ENCODE data around the gene ASPSCR1.
A peak's percentile ranks its signal among the peaks of the same experiment; 100 is the strongest.

Gene ASPSCR1

GRCh38 chr17:81999587-81999975, 22.2 kb downstream of the ASPSCR1 start:
- H3K36me3 ChIP-seq (ENCODE audit: control insufficient read depth in 5 of 5, insufficient read depth in 5 of 5, low read length in 5 of 5): peaks cover 0 to 25% (median 11%) of the 10 kb centered on the region in 5 donors
- no peak overlapping the region for H3K4me3 ChIP-seq (ENCODE audit: low read depth in 1 of 5, low read length in 5 of 5)
- no peaks in the 10 kb centered on the region for H3K27me3 ChIP-seq (ENCODE audit: control insufficient read depth in 5 of 5, insufficient read depth in 4 of 5, low read length in 5 of 5)
- peaks cover 2 to 19% (median 13%) of the 10 kb centered on the region in 5 donors for H3K4me1 ChIP-seq (ENCODE audit: control insufficient read depth in 5 of 5, insufficient read depth in 5 of 5, low read length in 5 of 5)
- no peak overlapping the region for H3K27ac ChIP-seq (ENCODE audit: low read depth, low read length)
- H3K9ac ChIP-seq (ENCODE audit: low read length in 5 of 5): no peak overlapping the region
- H3K9me3 ChIP-seq (ENCODE audit: control insufficient read depth in 5 of 5, low read length in 5 of 5): no peaks in the 10 kb centered on the region

DNA sequence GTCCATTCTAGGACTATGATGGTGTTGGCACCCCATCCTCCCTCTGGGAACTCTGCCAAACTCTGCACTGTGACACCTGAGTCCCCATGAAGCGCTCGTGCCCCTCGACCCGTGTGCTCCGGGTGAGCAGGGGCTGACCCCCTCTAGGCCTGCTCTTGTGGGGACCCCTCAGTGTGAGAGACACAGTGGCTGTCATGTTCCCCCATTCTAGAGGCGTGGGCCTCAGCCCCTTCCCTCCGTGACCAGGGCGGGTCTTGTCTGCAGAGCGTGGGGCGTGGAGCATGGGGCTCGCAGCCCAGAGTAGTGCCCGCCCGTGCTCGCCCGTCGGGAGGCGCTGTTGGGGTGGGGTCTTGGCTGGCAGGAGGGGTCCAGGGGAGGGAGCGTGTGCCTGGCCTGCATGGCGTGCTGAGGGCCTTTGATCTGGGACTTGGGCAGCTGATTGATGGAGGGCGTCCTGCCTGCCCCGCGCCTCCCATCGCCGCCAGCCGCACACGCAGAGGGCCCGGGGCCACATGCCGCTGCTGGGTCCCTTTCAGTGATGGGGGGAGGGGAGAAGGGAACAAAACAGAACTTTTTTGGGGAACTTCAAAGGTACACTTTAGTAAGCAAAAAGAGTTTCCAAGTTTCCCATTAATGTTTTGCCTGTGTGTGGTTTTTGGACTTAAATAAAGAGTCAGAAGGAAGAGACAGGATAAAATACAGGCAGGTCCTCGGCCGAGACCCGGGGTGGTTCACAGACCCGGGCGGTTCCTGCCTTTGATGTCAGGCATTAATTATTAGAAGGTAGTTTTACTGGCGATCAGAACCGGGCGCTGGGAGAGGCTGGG, 22.8 kb downstream of the ASPSCR1 start:
- H3K4me1 ChIP-seq (ENCODE audit: control insufficient read depth in 5 of 5, insufficient read depth in 5 of 5, low read length in 5 of 5): peaks cover 2 to 19% (median 13%) of the 10 kb centered on the region in 5 donors
- H3K9me3 ChIP-seq (ENCODE audit: control insufficient read depth in 5 of 5, low read length in 5 of 5): no peaks in the 10 kb centered on the region
- no peak overlapping the region for H3K27ac ChIP-seq (ENCODE audit: low read depth, low read length)

DNA sequence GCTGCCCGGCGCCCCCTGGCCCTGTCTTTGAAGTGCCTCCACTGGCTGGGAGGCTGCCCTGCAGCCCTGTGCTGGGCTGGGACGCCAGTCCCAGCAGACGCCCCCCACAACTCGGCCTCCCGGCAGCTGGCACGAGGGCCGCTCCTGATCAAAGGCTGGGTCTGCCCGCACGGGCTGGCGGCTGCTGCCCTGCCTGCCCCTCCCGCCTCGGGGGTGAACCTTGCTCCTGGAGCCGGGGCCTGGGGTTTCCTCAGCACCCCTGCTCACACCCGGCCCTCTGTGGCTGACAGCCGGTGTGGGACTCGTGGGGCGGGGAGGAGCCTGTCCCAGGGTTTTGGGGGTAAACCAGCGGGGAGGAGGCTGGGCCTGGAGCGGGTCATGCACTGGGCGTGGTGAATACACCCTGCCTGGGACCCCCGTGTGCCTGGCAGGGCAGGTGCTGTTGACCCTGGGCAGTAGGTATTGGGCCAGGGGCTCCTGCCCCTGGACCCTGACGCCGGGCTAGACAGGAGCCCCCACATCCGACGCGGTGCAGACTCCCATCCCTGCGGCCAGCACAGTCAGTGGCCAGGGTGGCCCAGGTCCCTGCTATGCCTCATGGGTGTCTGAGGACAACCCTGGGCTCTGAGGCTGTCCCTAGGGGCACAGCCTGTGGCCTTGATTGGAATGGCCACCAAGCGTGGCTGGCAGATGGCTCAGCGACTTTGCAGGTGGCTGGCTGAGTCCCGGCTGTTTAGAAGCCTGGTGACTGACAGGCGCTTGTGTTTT, 23.6 kb downstream of the ASPSCR1 start:
- no peak overlapping the region for H3K27ac ChIP-seq (ENCODE audit: low read depth, low read length)
- peaks cover 4 to 24% (median 14%) of the 10 kb centered on the region in 5 donors for H3K4me1 ChIP-seq (ENCODE audit: control insufficient read depth in 5 of 5, insufficient read depth in 5 of 5, low read length in 5 of 5)
- H3K36me3 ChIP-seq (ENCODE audit: control insufficient read depth in 5 of 5, insufficient read depth in 5 of 5, low read length in 5 of 5): peaks cover 0 to 22% (median 9%) of the 10 kb centered on the region in 5 donors
- H3K9me3 ChIP-seq (ENCODE audit: control insufficient read depth in 5 of 5, low read length in 5 of 5): no peaks in the 10 kb centered on the region
- H3K4me3 ChIP-seq (ENCODE audit: low read depth in 1 of 5, low read length in 5 of 5): no peak overlapping the region
- H3K9ac ChIP-seq (ENCODE audit: low read length in 5 of 5): no peak overlapping the region
- no peaks in the 10 kb centered on the region for H3K27me3 ChIP-seq (ENCODE audit: control insufficient read depth in 5 of 5, insufficient read depth in 4 of 5, low read length in 5 of 5)

More for the DNA sequence above, 22.8 kb downstream of the ASPSCR1 start:
- H3K27me3 ChIP-seq (ENCODE audit: control insufficient read depth in 5 of 5, insufficient read depth in 4 of 5, low read length in 5 of 5): no peaks in the 10 kb centered on the region
- peaks cover 0 to 26% (median 11%) of the 10 kb centered on the region in 5 donors for H3K36me3 ChIP-seq (ENCODE audit: control insufficient read depth in 5 of 5, insufficient read depth in 5 of 5, low read length in 5 of 5)
- no peak overlapping the region for H3K4me3 ChIP-seq (ENCODE audit: low read depth in 1 of 5, low read length in 5 of 5)
- no peak overlapping the region for H3K9ac ChIP-seq (ENCODE audit: low read length in 5 of 5)

- Histone ChIP-seq H3K27ac (ENCODE audit: low read depth, low read length) (no peak overlapping the region), H3K27me3 (ENCODE audit: control insufficient read depth in 5 of 5, insufficient read depth in 4 of 5, low read length in 5 of 5) (no peaks in the 10 kb centered on the region), H3K9me3 (ENCODE audit: control insufficient read depth in 5 of 5, low read length in 5 of 5) (no peaks in the 10 kb centered on the region), H3K9ac (ENCODE audit: low read length in 5 of 5) (no peak overlapping the region), H3K4me1 (ENCODE audit: control insufficient read depth in 5 of 5, insufficient read depth in 5 of 5, low read length in 5 of 5) (peaks cover 8 to 30% (median 19%) of the 10 kb centered on the region in 5 donors), H3K36me3 (ENCODE audit: control insufficient read depth in 5 of 5, insufficient read depth in 5 of 5, low read length in 5 of 5) (peaks cover 0 to 16% (median 5%) of the 10 kb centered on the region in 5 donors), H3K4me3 (ENCODE audit: low read depth in 1 of 5, low read length in 5 of 5) (no peak overlapping the region)
These were observed 24.2 kb downstream of the ASPSCR1 start for GRCh38 chr17:82001571-82002056.

- peaks cover 0 to 6% (median 0%) of the 10 kb centered on the region in 5 donors for H3K36me3 ChIP-seq (ENCODE audit: control insufficient read depth in 5 of 5, insufficient read depth in 5 of 5, low read length in 5 of 5)
- H3K9me3 ChIP-seq (ENCODE audit: control insufficient read depth in 5 of 5, low read length in 5 of 5): no peaks in the 10 kb centered on the region
- no peak overlapping the region for H3K27ac ChIP-seq (ENCODE audit: low read depth, low read length)
- no peaks in the 10 kb centered on the region for H3K27me3 ChIP-seq (ENCODE audit: control insufficient read depth in 5 of 5, insufficient read depth in 4 of 5, low read length in 5 of 5)
- no peak overlapping the region for H3K9ac ChIP-seq (ENCODE audit: low read length in 5 of 5)
- H3K4me1 ChIP-seq (ENCODE audit: control insufficient read depth in 5 of 5, insufficient read depth in 5 of 5, low read length in 5 of 5): peaks cover 8 to 32% (median 19%) of the 10 kb centered on the region in 5 donors
- H3K4me3 ChIP-seq (ENCODE audit: low read depth in 1 of 5, low read length in 5 of 5): no peak overlapping the region
These were observed 26.3 kb downstream of the ASPSCR1 start for GRCh38 chr17:82003411-82004381.

DNA sequence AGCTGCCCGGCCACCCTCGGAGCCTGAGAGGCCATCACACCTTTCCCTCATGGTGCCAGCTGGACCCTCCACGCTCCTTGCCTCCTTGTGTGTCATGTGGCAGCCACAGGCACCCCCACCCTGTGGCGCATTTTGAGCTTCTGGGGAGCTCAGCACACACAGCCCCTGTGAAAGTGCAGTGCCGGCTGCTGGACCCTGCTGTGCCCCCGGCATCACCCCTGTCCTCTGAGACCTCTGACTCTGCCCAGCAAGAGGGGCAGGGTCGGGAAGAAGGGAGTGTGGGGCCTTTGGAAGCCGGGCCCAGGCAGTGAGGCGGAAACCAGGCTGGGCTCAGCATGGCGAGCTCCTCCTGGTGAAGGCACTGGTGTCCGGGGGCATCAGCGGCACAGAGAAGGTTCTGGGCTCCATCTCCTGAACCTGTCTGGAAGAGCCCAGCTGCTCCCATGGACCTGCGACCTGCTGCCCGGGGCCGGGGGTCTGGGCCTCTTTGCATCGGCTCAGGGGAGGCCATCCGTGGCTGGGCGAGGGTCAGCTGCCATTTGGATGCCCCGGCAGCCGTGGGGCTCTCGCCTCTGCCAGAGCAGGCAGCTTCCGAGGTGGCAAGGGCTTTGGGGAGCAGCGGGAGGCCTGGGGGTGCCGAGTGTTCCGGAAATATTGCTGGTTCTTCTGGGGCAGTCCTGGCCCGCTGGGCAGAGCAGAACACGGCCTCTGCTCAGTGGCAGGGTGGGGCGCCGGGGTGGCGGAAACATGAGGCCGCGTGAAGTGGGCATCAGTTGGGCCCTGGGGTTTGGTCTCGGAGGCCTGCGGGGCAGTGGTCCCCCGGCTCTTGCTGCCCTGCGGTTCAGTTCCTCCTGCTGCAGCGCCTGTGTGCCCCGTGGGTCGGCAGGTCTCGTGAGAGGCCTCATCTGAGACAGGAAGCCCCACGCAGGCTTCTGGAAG, 27.4 kb downstream of the ASPSCR1 start:
- H3K36me3 ChIP-seq (ENCODE audit: control insufficient read depth in 5 of 5, insufficient read depth in 5 of 5, low read length in 5 of 5): peaks cover 0 to 9% (median 0%) of the 10 kb centered on the region in 5 donors
- H3K9ac ChIP-seq (ENCODE audit: low read length in 5 of 5): peak overlapping the region in 1 of 5 donors; percentile 11
- peaks cover 8 to 32% (median 19%) of the 10 kb centered on the region in 5 donors for H3K4me1 ChIP-seq (ENCODE audit: control insufficient read depth in 5 of 5, insufficient read depth in 5 of 5, low read length in 5 of 5)
- no peaks in the 10 kb centered on the region for H3K9me3 ChIP-seq (ENCODE audit: control insufficient read depth in 5 of 5, low read length in 5 of 5)
- no peaks in the 10 kb centered on the region for H3K27me3 ChIP-seq (ENCODE audit: control insufficient read depth in 5 of 5, insufficient read depth in 4 of 5, low read length in 5 of 5)
- H3K4me3 ChIP-seq (ENCODE audit: low read depth in 1 of 5, low read length in 5 of 5): no peak overlapping the region
- no peak overlapping the region for H3K27ac ChIP-seq (ENCODE audit: low read depth, low read length)

- Histone ChIP-seq H3K36me3 (ENCODE audit: control insufficient read depth in 5 of 5, insufficient read depth in 5 of 5, low read length in 5 of 5) (peaks cover 0 to 13% (median 0%) of the 10 kb centered on the region in 5 donors), H3K27me3 (ENCODE audit: control insufficient read depth in 5 of 5, insufficient read depth in 4 of 5, low read length in 5 of 5) (no peaks in the 10 kb centered on the region), H3K27ac (ENCODE audit: low read depth, low read length) (no peak overlapping the region), H3K4me1 (ENCODE audit: control insufficient read depth in 5 of 5, insufficient read depth in 5 of 5, low read length in 5 of 5) (peaks cover 8 to 32% (median 19%) of the 10 kb centered on the region in 5 donors), H3K9me3 (ENCODE audit: control insufficient read depth in 5 of 5, low read length in 5 of 5) (no peaks in the 10 kb centered on the region), H3K9ac (ENCODE audit: low read length in 5 of 5) (no peak overlapping the region), H3K4me3 (ENCODE audit: low read depth in 1 of 5, low read length in 5 of 5) (no peak overlapping the region)
These were observed 28.4 kb downstream of the ASPSCR1 start for GRCh38 chr17:82005701-82006348.

DNA sequence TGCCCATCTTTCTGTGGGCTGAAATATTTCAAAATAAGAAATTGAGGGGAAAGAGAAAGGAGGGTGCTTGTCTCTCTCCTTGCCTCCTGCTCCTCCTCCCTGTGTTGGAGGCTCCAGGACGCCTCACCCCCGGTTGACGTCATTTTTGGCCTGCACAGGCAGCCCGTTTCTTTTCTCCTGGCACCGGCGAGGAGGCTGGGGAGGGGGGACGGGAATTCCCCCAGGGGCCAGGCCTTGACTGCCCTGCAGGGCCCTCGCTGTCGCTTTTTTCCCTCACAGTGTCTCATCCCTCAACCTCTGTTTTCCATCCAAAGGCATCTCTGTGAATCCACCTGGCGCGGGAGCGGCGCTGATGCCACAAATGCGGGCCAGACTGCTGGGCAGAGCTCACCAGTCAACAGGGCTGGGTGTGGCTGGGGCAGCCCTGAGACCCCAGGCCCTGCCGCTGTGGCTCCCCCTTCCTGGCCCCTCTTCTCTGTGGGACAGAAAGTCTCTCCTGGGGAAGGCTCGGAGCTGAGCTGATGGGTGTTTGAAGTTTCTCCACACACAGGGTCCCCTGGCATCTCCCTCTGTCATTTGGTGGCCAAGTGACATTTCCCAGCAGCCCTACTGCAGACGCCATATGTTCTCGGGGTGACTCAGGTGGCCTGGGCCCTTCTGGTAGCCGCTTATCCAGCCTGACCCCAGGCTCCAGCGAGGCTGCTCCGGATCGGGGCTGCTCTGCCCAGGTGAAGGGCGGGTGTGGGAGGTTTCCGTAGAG, 29.2 kb downstream of the ASPSCR1 start:
- Histone ChIP-seq H3K9ac (ENCODE audit: low read length in 5 of 5) (no peak overlapping the region), H3K27me3 (ENCODE audit: control insufficient read depth in 5 of 5, insufficient read depth in 4 of 5, low read length in 5 of 5) (no peaks in the 10 kb centered on the region), H3K27ac (ENCODE audit: low read depth, low read length) (no peak overlapping the region), H3K9me3 (ENCODE audit: control insufficient read depth in 5 of 5, low read length in 5 of 5) (no peaks in the 10 kb centered on the region), H3K4me1 (ENCODE audit: control insufficient read depth in 5 of 5, insufficient read depth in 5 of 5, low read length in 5 of 5) (peaks cover 8 to 32% (median 19%) of the 10 kb centered on the region in 5 donors), H3K4me3 (ENCODE audit: low read depth in 1 of 5, low read length in 5 of 5) (no peak overlapping the region), H3K36me3 (ENCODE audit: control insufficient read depth in 5 of 5, insufficient read depth in 5 of 5, low read length in 5 of 5) (peaks cover 0 to 20% (median 4%) of the 10 kb centered on the region in 5 donors)
